HepG2 (cell line): Measurements from ENCODE around the gene PDE4DIP. TPM values are rescaled to one million over a fixed set of nuclear protein-coding genes. Genes with fewer than 3 reads are reported as not detected.
"Not testable (repeated sequence)": the region's sequence is repeated elsewhere in the genome, so short reads cannot be mapped to it uniquely, and the experiment has no call there.

Source experiments
- ATAC-seq: fragments of 200-7000 bp; cut with Tn5 transposase; 3 replicates; pipeline ENCODE4 v1.9.1; 2020; ENCODE audit warnings: mild to moderate bottlenecking, moderate library complexity
- BruUV-seq: library from RNA; stranded (reverse); fragments of 400-500 nt; replicated peaks from 2 replicates; lab custom pipeline; 2021; lab: Mats Ljungman, UMichigan
- CTCF ChIA-PET: fragments of 300-600 bp; formaldehyde crosslinking; extraction: SDS; loops from one replicate; lab custom pipeline; 2021; ENCODE audit warnings: low total read pairs, inconsistent platforms, low intra/inter-chr PET ratio; lab: Yijun Ruan, JAX
- POLR2A ChIA-PET: fragments of 350-600 bp; sonication (Branson Sonifier 250); formaldehyde crosslinking; loops from one replicate; lab custom pipeline; 2020; ENCODE audit warnings: antibody characterized with exemption, inconsistent platforms; lab: Yijun Ruan, JAX
- DNase-seq: peaks from one replicate; pipeline ENCODE4 v3.0.0-alpha.2; 2015; ENCODE audit warnings: low spot score
- FAIRE-seq: peaks from 3 replicates; lab custom pipeline; 2011; peaks lifted over from hg19 to GRCh38; lab: Jason Lieb, UNC
- H2AFZ ChIP-seq: one replicate; pipeline ENCODE4 v1.6.1; 2011; ENCODE audit warnings: low read length, inconsistent platforms
- H3K27ac ChIP-seq: fragments of 300-600 bp; 3 replicates; pipeline ENCODE4 v1.8.0; 2011; ENCODE audit warnings: mixed run types, mild to moderate bottlenecking, mixed read lengths, low read length, inconsistent platforms; ENCODE audit not compliant: insufficient read depth; ENCODE audit errors: extremely low read length
- H3K27me3 ChIP-seq, 2 experiments: fragments of 200-600 bp in 1 of 2; 2 replicates in 1 of 2; 3 replicates in 1 of 2; pipeline versions ENCODE4 v1.6.0 to v1.8.0; 2011; ENCODE audit warnings: low read length in 2 of 2, mild to moderate bottlenecking in 2 of 2, moderate library complexity in 2 of 2, inconsistent platforms in 1 of 2; ENCODE audit not compliant: insufficient read depth in 2 of 2, control insufficient read depth in 1 of 2
- H3K36me3 ChIP-seq, 2 experiments: fragments of 200-600 bp in 1 of 2; replicated peaks in 1 of 2; 2 replicates in 1 of 2; 3 replicates in 1 of 2; pipeline versions ENCODE4 v1.5.1 to v1.8.0; 2011; ENCODE audit warnings: low read length in 2 of 2, inconsistent platforms in 1 of 2; ENCODE audit not compliant: insufficient read depth in 2 of 2, control insufficient read depth in 1 of 2
- H3K4me1 ChIP-seq: 2 replicates; pipeline ENCODE4 v1.5.1; 2012; ENCODE audit warnings: low read length, inconsistent platforms; ENCODE audit not compliant: insufficient read depth
- H3K4me2 ChIP-seq: 2 replicates; pipeline ENCODE4 v1.6.0; 2011; ENCODE audit warnings: low read depth, low read length, inconsistent platforms
- H3K4me3 ChIP-seq, 3 experiments: fragments of 200-600 bp in 1 of 3; sonication (generic), shearing (Covaris generic) in 1 of 3; replicated peaks in 1 of 3; 2 replicates each; pipeline ENCODE4 v1.5.1; 2011 to 2016; ENCODE audit warnings: low read length in 3 of 3, inconsistent platforms in 2 of 3, low read depth in 2 of 3, mild to moderate bottlenecking in 2 of 3, control low read depth in 1 of 3, mixed read lengths in 1 of 3; ENCODE audit not compliant: insufficient read depth in 1 of 3
- H3K79me2 ChIP-seq: one replicate; pipeline ENCODE4 v1.6.1; 2011; ENCODE audit warnings: low read length, inconsistent platforms; ENCODE audit not compliant: insufficient read depth
- H3K9ac ChIP-seq: 2 replicates; pipeline ENCODE4 v1.6.0; 2011; ENCODE audit warnings: mild to moderate bottlenecking, low read depth, low read length, inconsistent platforms; ENCODE audit not compliant: insufficient read depth
- H3K9me3 ChIP-seq: 2 replicates; pipeline ENCODE4 v1.5.1; 2012; ENCODE audit warnings: mild to moderate bottlenecking, low read length
- H4K20me1 ChIP-seq: 2 replicates; pipeline ENCODE4 v1.6.0; 2011; ENCODE audit warnings: inconsistent platforms, mild to moderate bottlenecking, low read length, moderate library complexity; ENCODE audit not compliant: insufficient read depth
- WGBS: methylation state at CpG from one replicate; pipeline ENCODE4 v1.1.6; 2017; ENCODE audit warnings: low lambda C conversion rate; 5-methylcytosine and 5-hydroxymethylcytosine counted together
- in situ Hi-C: cut with HindIII; loops from 2 replicates; pipeline ENCODE4 v1.10.0; 2017; ENCODE audit warnings: low pct_unique_long_range_greater_than_20kb; ENCODE audit not compliant: extremely low pct_ligation_motif_present
- intact Hi-C: fragments of 100-400 bp; cut with micrococcal nuclease; formaldehyde crosslinking; loops from one replicate; pipeline ENCODE4 v1.10.0; 2022; ENCODE audit not compliant: unreplicated experiment
- polyA plus RNA-seq, 8 experiments: library from polyadenylated mRNA; depleted of rRNA in 3 of 8; stranded (reverse) in 7 of 8; unstranded in 1 of 8; fragments of >200 nt; fragmentation: Illumina TruSeq in 4 of 8; extraction: Trizol in 4 of 8; gene quantifications; 2 replicates each; pipeline versions ENCODE4 v1.2.1 to v1.2.3, GENCODE V29; 2011 to 2016; ENCODE audit warnings: low read depth in 4 of 8, missing spikeins in 1 of 8, mixed read lengths in 1 of 8; ENCODE audit not compliant: insufficient read depth in 1 of 8
- total RNA-seq, 5 experiments: library from RNA; depleted of rRNA; stranded (reverse); fragments of >200 nt; fragmentation: Illumina TruSeq; extraction: Trizol; gene quantifications; 2 replicates each; pipeline ENCODE4 v1.2.3, GENCODE V29; 2016; ENCODE audit warnings: low read depth in 1 of 5

PDE4DIP gene
- total and polyA plus RNA-seq, 2 of the 13 experiments (the other 11 are each of a cell fraction or from before 2014, with no cell fraction given) = 5.9 to 10.3 TPM

DNA sequence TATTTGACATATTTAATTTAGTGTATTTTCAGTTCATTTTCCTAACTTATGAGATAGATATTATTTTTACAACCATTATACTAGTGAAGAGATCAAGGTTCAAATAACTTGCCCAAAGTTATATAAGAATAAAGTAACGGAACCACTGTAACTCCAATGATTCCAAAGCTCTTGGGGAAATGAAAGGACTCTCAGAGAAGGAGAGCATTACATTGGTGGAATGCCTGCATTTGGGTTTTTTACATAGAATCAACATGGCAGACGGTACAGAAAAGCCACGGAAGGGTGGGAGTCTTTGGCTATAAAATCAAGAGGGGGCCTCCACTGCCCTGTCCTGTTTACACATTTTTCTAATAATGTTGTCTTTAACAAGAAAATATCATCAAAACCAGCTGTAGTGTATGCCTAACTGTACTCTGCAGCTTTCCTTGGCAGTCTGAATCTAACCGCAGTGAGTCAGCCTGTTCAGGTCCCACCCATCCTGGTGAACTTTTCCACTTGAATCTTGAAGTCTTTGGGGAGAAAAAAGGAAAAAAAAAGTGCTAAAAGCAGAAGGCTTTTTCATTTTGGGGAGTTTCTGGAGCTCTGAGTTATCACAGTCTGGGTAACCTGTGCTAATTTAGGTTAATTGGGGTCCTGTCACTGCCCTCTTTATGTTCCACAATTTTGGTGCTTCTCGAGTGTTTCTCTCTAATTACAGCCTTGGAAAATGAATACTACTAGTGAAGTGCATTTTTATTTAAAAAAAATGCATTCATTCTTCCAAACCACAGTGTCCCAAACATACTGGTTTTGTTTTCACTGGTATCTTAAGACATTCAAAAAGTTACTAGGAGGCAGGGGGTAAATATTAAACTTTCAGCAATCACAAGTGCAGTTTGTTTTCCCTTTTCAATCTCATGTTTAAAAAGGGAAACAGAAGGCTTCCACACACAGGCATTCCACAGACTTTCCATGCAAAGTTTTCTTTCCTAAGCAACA is 30.5 kb downstream of the PDE4DIP start:
- POLR2A ChIA-PET, ATAC-seq, in situ Hi-C loops, CTCF ChIA-PET, H3K4me3 ChIP-seq, H3K27ac ChIP-seq, H3K9ac ChIP-seq, H4K20me1 ChIP-seq, H3K9me3 ChIP-seq, H2AFZ ChIP-seq, H3K79me2 ChIP-seq, H3K36me3 ChIP-seq, DNase-seq, H3K4me1 ChIP-seq, H3K27me3 ChIP-seq, intact Hi-C loops, H3K4me2 ChIP-seq, BruUV-seq, FAIRE-seq: not testable (repeated sequence)
- 43% methylated on average over 1 of the region's 5 CpGs for WGBS

DNA sequence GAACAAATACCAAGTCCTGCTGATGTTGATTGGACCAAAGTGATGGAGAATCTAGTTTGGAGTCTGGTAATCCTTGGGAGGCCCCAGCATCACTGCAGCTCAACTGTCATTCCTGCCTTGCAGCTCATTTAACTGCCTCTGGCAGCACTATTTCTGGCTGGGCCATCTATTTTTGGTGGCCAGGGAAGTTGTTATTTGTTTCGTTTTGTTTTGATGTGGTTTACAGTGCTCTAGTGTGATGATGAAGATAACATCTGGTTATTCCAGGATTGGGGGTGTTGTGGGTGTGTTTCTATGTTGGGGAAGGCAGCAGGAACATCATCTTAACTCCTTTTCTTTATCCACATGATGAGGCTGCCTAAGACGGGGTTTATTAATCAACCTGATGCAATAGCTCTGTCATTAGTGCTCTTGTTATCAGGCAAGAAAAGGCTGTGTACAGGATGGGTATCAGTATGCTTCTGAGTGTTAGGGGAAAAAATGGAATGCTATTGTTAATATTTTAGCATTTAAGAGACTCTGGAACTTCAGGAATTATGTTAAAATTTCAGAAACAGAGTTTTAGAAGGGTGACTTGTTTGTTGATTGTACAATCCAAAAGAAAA is 35.7 kb downstream of the PDE4DIP start:
- H3K36me3 ChIP-seq, POLR2A ChIA-PET, H2AFZ ChIP-seq, H3K27ac ChIP-seq, DNase-seq, intact Hi-C loops, H3K4me1 ChIP-seq, ATAC-seq, BruUV-seq, H4K20me1 ChIP-seq, CTCF ChIA-PET, H3K4me2 ChIP-seq, H3K4me3 ChIP-seq, FAIRE-seq, H3K27me3 ChIP-seq, H3K9ac ChIP-seq, in situ Hi-C loops, H3K79me2 ChIP-seq, H3K9me3 ChIP-seq: not testable (repeated sequence)
- no CpG with 5 or more reads among the region's 2 CpGs for WGBS

DNA sequence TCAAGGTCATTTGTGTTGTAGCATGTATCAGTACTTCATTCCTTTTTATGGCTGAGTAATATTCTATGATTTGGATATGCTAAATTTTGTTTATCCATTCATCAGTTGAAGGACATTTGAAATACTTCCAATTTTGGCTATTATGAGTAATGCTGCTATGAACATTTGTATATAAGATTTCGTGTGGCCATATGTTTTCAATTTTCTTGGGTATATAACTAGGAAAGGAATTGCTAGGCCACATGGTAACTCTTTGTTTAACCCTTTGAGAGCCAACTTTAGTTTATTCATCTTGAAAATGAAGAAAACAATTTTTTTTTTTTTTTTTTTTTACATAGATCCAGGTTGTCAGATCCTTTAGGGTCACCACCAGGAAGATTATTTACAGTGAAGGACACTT is 37.0 kb downstream of the PDE4DIP start:
- H3K27me3 ChIP-seq, H3K79me2 ChIP-seq, H3K36me3 ChIP-seq, POLR2A ChIA-PET, H3K4me2 ChIP-seq, intact Hi-C loops, H3K4me1 ChIP-seq, ATAC-seq, in situ Hi-C loops, H2AFZ ChIP-seq, CTCF ChIA-PET, H3K4me3 ChIP-seq, H3K9ac ChIP-seq, FAIRE-seq, H3K9me3 ChIP-seq, DNase-seq, H3K27ac ChIP-seq, BruUV-seq, H4K20me1 ChIP-seq: not testable (repeated sequence)
- no CpG with 5 or more reads among the region's 1 CpG for WGBS

DNA sequence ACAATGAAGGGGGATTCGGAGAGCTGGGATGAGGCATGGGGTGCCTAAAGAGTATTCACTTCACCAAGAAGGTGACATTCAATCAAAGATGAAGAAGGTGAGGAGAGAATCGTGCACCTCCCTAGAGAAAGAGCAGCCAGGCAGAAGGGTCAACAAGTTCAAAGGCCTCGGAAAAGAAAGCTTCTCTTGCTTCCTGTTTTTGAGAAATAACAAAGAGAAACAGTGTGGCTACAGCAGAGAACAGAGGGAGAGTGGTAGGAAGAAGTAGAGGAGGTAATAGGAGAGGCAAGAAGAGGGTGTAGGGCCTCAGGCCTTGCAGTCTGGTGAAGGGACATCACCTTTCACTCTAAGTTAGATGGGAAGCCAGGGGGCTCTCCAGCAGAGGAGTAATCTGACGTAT is 41.0 kb downstream of the PDE4DIP start:
- H3K4me1 ChIP-seq, H4K20me1 ChIP-seq, in situ Hi-C loops, POLR2A ChIA-PET, CTCF ChIA-PET, H3K36me3 ChIP-seq, H3K9me3 ChIP-seq, BruUV-seq, intact Hi-C loops, H3K27ac ChIP-seq, ATAC-seq, FAIRE-seq, H3K79me2 ChIP-seq, H3K27me3 ChIP-seq, H2AFZ ChIP-seq, DNase-seq, H3K9ac ChIP-seq, H3K4me2 ChIP-seq, H3K4me3 ChIP-seq: not testable (repeated sequence)
- WGBS = 0% methylated on average over 2 of the region's 4 CpGs
